NCI-H1694 treated with DMSO at 0.1 percent for 48 hours (cell line): Measurements from ENCODE around the gene EIF2D.
"Not testable (repeated sequence)": the region's sequence is repeated elsewhere in the genome, so short reads cannot be mapped to it uniquely, and the experiment has no call there.

ENCODE experiments used
- DNase-seq: peaks from one replicate; lab custom pipeline; 2025; lab: John Stamatoyannopoulos, UW

Gene EIF2D

DNA sequence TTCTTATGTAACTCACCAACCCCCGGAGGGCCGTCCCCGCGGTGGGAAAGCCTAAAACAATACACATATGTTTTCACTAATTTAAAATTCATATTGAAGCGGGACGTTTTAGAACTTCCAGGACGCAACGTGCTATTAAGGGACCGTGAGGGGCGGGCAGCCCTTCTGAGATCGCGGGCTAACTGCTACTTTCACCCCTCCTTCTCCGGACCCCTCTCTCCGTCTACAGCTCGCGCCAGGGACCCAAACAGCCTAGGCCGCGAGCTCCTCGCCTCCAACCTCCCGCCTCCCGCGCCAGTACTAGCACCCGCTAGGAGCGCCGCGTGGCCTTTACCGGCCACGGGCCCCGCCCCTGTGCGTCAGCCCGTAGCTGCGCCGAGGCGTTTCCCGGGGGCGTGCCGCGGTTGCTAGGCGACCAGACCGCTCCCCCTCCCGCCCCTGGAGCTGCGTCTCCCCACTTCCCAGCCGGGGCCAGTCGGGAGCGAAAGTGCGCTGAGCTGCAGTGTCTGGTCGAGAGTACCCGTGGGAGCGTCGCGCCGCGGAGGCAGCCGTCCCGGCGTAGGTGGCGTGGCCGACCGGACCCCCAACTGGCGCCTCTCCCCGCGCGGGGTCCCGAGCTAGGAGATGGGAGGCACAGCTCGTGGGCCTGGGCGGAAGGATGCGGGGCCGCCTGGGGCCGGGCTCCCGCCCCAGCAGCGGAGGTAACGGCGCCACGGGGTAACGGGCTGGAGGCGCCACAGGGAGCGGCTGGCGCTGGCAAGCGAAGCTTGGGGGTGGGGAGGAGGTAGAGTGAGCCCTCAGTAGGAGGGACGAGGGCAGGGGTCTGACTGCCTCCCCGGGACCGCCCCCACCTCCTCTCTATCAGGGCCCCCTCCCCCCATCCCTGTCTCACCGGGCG is 23.1 kb upstream of the EIF2D start, which contains the start of gene DYRK3:
TSS of gene DYRK3 (plus strand) at position 457 of the 898 bp plus-strand sequence. CDS start at position 625, 168 bp downstream.
- peak; percentile 88 for DNase-seq

DNA sequence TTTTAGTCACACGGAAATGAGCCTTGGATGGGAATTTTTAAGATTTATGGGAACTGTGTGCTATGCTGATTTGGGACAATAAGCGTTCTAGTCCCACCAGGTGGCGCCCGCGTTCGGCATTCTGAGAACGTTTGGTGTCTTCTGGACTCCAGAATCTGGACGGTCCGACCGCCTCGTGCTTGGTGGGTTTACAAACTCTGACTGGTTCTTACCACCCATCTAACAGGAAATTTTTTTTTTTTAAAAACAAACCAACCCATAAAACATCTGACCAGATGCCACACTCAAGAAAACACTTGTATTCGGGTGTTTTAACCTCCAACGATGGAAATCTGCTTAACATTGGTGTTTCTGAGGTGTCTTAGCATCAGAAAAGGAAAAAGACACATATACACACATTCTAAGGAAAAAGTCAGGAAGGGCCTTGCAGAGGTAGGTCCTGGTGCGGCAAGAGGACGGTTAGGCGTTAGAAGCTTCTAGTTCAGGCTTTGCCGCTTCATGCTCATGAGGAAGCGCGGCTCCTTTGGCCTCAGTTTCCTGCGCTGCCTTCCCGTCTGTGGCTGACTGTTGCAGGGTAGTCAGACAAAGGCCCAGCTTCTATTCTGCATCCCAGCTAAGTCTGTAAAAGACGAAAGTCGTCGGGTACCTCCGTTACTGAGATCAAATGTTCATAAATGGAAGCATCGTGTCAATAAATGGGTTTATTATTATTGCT is 22.3 kb upstream of the EIF2D start:
- DNase-seq = peak; percentile 82

DNA sequence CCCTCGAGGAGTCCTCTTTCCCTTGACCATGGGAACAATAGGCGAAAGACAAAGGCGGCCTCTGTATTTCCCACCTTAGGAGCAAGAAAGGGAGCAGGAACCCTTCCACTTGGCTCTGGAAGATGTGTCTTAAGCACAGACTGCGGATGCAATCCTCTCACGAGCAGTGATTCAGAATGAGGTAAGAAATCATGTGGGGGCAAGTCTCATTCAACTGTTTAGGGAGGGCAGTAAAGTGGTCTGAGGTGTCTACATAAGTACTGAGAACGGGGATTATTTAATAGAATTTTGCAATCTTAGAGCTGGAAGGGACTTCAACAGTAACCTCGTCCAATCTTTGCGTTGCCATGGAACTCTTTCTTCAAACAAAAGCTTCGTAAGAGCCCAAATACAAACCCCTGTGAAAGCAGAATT is 21.4 kb upstream of the EIF2D start:
- DNase-seq = no peak

DNA sequence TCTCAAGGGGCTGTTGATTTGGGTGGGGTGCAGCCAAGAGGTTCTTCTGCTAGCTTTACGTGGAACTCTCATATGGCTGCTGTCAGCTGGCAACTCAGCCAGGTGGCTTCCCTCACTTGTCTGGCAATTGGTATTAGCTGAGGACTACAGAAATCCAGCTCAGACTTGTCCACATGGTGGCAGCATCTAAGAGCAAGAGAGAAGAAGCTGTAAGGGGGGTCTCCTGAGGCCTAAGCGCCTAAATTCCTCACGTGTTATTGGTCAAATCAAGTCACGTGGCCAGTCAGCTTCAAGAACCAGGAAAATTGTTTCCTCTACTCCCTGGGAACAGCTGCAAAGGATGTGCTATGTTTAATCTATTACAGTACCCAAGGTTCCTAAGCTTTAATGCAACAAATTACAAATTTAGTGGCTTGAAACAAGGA is 18.8 kb upstream of the EIF2D start:
- DNase-seq = peak; percentile 88

DNA sequence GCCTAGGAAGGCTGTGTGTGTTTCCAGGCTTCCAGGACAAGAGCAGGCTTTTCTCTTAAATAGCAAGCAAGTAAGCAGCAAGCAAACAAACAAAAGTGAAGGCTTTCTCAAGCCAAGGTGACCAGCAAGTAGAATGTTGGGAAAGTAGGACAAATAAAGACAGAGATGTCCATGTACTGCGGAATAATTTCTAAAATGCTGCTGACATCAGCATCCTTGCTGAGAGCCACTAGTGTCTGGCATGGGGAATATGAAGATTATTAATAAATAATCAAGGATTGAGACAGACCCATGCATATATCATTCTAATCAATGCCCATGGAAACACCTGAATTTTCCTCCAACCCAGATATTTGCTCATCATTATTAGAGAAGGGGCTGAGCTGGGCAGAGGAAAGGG is 16.7 kb upstream of the EIF2D start:
- DNase-seq = no peak

DNA sequence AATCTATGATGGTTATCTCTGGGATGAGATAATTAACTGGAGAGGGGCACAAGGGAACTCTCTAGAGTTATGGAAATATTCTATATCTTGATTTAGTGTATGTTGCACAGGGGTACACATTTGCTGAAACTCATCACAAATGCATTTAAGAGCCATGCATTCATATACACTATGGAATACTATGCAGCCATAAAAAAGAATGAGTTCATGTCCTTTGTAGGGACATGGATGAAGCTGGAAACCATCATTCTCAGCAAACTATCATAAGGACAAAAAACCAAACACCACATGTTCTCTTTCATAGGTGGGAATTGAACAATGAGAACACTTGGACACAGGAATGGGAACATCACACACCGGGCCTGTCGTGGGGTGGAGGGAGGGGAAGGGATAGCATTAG is 14.1 kb upstream of the EIF2D start:
- not testable (repeated sequence) for DNase-seq

DNA sequence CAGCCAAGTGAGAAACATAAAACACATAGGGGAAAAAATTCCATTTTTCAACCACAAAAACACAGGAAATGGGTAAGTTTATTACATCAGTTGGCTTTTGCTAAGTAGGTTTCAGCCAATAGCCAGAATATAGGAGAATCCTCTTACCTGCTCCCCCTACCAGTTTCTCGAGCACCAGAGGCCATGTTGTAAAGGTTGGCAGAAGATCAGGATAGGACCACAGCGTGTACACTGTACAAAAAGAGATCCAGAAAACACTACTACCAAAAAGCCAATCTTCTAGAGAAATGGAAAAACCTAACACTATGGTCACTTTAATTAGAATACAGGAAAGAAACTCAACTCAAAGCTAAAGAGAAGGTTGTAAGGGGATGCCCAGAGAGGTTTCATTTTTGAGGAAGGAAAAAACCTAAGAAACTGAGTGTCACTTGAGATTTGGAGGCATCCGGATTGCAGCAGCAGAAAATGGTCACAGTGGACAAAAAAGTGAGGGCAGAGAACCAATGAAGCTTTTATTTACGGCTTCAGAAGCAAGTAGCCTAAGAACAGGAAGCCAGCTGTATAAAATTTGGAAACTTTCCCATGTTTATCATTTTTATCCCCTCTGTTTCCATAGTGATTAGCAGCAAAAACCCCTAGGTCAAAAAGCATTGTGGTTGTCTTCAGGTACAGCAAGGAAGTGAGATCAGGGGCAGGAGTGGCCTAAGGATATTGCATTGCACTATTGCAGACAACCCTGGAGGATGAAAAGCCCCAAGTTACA is 2.9 kb downstream of the EIF2D start:
- DNase-seq = no peak

DNA sequence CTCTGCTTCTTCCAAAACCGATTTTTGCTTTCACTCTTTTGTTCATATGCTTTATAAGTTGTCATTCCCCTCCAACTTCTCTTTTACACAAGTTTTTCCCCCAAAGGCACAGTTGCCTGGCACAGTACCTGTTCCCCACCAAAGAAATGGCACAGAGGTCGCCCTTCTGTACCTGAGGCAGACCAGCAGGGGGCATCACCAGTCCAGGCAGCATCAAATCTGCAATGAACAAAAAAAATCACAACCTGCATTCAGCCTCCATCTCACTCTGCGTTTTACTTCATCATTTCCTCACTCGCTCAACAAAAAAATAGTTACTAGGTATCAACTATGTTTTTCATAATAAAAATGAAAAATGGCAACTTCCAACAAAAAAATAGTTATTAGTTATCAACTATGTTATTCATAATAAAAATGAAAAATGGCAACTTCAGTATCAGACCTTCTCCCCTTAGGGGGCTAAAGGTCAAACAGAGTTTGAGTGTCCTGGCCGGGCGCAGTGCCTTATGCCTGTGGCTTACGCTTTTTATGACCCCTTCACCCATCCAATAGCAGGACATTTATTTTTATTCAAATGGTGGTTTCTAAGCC is 4.1 kb downstream of the EIF2D start:
- DNase-seq = peak; percentile 31

DNA sequence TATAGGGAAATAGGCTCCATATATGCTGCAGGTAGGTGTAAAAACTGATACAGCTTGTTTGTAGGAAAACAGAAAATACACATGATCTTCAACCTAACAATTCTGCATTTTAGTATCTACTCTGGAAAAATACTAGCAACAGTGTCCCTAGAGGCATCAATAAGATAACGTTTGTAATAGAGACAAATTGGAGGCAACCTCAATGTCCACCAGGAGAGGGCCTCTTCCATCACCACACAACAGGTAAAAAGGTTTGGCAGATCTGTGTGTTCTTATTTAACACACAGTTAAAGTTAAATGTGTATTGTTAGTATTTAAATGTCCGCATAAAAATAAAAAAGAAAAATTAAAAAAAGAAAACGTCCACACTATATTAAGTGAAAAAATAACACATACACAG is 5.4 kb downstream of the EIF2D start:
- DNase-seq = peak; percentile 47

DNA sequence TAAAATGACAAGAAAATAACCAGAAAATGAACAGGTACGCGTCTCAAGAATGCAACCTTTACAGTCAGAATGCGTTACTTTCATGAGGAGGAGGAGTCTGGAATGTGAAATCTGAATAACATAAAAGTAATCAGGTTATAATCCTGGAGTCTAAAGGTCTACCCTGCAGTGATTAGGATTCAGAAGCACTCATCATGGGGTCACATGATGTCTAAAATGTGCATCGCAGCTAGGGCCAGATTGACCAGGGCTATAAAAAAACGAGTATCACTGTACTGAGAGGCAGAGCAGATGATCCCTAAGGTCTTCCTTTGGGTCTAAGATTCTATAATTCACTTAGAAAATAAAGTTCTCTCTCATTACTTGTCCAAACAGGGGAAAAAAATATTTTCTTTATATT is 7.4 kb downstream of the EIF2D start:
- no peak for DNase-seq

DNA sequence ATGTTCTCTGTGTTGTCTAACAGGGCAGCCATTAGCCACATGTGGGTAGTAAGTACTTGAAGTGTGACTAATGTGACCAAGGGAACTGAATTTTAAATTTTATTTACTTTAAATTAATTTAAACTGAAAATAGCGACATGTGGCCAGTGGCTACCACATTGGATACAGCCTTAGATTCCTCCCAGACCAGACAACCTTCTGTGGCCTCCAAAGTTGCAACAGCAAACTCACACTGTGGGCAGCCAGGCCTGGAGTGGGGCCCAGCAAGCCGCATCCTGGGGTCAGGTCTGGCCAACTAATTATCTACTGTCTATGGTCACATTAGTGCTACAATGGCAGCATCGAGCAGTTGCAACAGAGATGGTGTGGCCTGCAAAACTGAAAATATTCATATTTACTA is 11.7 kb downstream of the EIF2D start:
- DNase-seq = no peak

DNA sequence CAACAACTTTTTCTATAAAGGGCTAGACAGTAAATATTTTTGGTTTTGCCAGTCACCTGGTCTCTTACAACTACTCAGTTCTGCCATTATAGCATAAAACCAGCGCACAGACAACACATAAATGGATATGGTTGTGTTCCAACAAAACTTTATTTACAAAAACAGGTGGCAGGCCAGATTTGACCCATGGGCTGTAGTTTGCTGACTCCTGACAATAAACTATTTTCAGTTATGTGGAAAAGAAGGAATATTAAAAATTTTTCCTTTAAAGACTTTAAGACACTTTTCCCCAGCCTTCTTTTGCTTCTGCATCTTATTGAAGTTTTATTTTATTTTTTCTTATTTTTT is 16.0 kb downstream of the EIF2D start:
- no peak for DNase-seq

DNA sequence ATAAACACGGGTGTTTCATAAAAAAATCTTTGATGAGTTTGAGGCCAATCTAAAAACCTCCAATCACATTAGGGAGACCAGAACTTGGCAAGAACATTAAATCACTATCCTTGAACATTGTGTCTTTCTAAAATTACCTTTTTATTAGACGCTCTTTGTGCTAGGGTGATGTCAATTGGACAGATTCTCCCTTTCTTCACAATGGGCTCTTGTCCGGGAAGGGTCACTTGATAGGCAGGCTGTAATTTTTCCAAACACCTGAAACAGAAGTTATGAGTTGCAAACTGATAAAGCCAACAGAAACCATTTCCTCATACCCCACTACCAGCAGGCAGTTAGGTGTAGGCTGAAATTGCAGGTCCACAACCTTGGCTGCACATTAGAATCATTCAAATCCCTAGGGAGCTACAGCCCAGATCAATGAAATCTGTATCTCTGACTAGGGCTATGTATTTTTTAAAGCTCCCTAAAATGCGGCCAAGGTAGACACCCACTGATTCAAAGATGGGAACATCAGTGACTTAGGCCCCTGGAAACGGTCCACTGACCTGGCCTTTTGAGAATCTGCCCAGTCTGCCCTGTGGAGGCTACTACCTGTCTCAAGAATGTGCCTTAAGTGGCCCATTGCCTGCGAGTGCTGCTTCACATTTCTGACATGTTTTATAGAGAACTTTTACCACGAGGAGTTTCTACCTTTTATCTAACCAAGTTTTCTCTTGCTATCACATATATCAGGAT is 16.5 kb downstream of the EIF2D start:
- no peak for DNase-seq

DNA sequence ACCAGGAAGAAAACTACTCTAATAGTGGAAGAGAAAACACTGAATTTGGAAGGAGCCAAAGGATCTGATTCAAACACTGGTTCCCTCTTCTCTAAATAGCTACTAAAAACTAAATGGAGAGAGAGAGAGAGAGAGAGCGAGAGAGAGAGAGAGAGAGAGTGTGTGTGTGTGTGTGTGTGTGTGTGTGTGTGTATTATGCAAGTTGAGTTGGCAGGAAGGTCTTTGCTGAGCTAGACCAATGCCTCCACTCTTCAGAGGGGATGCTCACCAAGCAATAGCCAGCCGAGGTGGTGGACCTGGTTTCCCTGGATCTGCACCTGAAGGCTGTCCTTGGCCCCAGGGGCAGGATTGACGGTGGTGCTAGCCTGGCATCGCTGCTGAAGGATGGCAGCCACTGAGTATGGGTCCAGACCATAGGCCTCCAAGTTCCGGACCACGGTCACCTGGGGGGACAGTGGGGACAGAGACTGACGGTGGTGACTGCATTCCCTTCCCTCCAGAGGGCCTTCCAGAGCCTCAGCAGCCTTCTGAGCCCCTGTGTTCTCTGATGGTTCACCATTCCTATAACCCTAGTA is 18.8 kb downstream of the EIF2D start:
- DNase-seq = no peak

DNA sequence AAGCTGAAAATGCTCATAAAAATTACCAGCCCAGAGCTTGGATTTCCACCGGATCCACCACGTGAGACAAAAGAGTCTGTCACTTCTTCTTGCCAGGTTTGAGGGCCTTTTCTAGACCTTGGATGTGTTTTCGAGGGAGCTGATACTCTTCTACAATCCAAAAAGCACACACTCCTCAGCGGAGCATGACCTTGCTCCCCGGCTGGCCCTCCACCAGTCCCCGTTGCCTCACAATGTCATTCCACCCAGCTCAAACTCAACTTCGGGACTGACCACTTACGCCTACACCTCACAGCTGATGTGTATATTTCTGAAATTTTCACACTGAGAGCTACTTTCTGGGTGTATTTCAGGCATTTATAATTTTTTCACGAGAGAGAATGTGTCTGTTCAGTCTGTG is 20.6 kb downstream of the EIF2D start:
- no peak for DNase-seq

DNA sequence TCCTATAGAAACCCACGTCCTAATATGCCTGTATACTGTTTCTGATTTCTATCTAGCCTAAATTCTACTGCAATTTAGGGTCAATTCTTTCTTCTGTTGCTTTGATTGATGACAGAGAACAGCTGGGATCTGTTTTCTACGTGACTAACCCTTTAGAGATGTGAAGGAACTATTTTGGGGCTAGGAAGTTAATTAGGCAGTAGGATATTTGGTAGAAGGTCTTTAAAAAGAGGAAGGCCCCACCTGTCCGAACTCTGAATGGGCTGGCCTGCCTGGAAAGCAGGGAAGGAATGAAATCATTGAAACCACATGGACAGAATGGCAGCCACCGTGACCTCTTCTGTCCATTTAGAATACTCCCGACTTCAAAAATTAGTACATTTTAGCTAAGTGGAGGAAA is 21.0 kb downstream of the EIF2D start:
- no peak for DNase-seq

DNA sequence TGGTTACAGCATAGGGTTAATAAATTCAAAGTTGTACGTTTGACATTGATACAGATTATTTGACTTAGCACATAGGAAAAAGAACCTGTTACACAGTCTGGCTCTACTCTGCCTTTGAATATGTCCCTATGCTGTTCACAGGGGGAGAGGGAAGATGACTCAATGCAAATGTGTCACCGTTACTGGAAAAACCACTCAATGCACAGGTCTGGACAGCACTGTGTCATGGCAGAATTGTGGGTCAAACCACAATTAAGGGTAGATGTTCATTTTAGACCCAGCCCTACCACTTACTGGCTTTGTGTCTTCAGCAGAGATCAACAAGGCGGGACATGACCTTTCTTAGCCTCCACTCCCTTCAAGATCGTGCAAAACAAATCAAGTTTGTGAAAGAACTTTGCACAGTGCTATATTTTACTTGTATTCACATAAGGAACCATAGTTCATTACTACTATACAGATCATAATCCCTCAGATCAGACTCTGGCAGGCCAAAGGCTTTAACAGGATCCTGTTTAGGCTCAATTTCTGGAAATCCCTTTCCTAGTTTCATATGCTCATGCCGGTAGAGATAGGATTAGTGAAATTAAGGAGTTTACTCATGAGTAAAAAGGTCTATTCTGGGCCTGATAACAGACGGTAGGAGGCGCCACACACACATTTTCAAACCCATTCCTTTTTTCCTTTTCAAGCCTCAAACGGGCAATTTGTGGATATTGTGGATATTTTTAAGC is 22.1 kb downstream of the EIF2D start:
- no peak for DNase-seq

DNA sequence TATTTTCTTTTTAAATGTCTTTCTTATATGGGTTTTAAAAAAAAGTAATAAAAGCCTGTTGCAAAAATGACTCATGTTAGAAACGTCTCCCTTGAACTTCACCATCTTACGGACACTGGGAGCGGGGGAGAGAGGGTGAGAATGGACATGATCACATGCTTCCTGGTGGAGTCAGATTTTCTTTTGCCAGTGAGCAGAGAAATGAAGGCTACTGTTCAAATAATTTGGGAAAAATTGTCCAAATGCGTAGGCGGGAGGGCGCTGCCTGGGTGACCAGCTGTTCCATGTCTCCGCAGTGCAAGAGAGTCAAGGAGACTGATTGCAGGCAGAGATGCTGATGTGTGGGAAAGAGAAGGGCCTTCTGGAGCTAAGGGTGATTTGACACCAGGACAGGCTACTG is 23.1 kb downstream of the EIF2D start:
- no peak for DNase-seq

DNA sequence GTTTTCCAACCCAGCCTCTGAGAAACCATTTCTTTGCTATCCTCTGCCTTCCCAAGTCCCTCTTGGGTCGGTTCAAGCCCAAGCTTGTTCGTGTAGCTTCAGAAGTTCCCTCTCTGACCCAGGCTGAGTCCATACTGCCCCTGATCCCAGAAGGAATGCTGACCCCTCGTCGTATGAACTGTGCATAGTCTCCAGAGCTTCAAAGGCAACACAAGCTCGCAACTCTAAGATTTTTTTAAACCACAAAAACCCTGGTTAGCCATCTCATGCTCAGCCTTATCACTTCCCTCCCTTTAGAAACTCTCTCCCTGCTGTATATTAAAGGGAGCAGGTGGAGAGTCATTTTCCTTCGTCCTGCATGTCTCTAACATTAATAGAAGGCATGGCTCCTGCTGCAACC is 23.8 kb downstream of the EIF2D start:
- DNase-seq = no peak

DNA sequence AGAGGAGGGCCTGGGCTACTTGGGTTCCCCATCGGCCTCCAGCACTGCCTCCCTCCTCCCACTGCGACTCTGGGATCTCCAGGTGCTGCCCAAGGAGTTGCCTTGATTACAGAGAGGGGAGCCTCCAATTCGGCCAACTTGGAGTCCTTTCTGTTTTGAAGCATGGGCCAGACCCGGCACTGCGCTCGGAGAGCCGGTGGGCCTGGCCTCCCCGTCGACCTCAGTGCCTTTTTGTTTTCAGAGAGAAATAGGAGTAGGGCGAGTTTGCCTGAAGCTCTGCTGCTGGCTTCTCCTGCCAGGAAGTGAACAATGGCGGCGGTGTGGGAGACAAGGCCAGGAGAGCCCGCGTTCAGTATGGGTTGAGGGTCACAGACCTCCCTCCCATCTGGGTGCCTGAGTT is 24.4 kb downstream of the EIF2D start:
- no peak for DNase-seq
